T-cell (primary cell): ENCODE data around the gene TYRO3. TPM values are rescaled to one million over a fixed set of nuclear protein-coding genes. Genes with fewer than 3 reads are reported as not detected.
"Not testable (repeated sequence)": the region's sequence is repeated elsewhere in the genome, so short reads cannot be mapped to it uniquely, and the experiment has no call there.

ENCODE experiments used
- ATAC-seq, 4 experiments: fragments of 200-7000 bp in 3 of 4; fragments of 150-1000 bp in 1 of 4; cut with Tn5 transposase; replicated peaks in 1 of 4; 1 replicate in 3 of 4; 2 replicates in 1 of 4; pipeline ENCODE4 v1.10.0; 2021; ENCODE audit warnings: moderate library complexity in 3 of 4, mild to moderate bottlenecking in 2 of 4, moderate number of reproducible peaks in 1 of 4
- CTCF ChIA-PET, 2 donors: fragments of 300-600 bp; sonication (Branson Sonifier 250); formaldehyde crosslinking; loops; one replicate each; lab custom pipeline; 2022; ENCODE audit warnings: antibody characterized with exemption in 2 of 2; lab: Charles Lee
- POLR2A ChIA-PET, 2 donors: fragments of 300-600 bp; sonication (Branson Sonifier 250); formaldehyde crosslinking; loops; one replicate each; lab custom pipeline; 2022; ENCODE audit warnings: antibody characterized with exemption in 2 of 2; lab: Charles Lee
- DNase-seq, 35 experiments: peaks; one replicate each; pipeline versions ENCODE4 v3.0.0 to v3.0.0-alpha.2; 2013 to 2023
- H3K27ac ChIP-seq: one replicate; pipeline ENCODE4 v1.5.1; 2013; ENCODE audit warnings: low read length
- H3K27me3 ChIP-seq, 2 experiments: replicated peaks in 1 of 2; 1 replicate in 1 of 2; 2 replicates in 1 of 2; pipeline versions ENCODE4 v1.6.1 to v1.7.0; 2013; ENCODE audit warnings: low read length in 1 of 2, mixed read lengths in 1 of 2; ENCODE audit not compliant: control insufficient read depth in 2 of 2, insufficient read depth in 2 of 2; ENCODE audit errors: extremely low read depth in 1 of 2
- H3K36me3 ChIP-seq, 2 donors: 1 replicate in 1 of 2; 2 replicates in 1 of 2; pipeline versions ENCODE4 v1.6.1 to v1.7.0; 2013; ENCODE audit warnings: low read length in 1 of 2; ENCODE audit not compliant: control insufficient read depth in 2 of 2, insufficient read depth in 1 of 2; ENCODE audit errors: extremely low read depth in 1 of 2
- H3K4me1 ChIP-seq, 2 experiments: 1 replicate in 1 of 2; 2 replicates in 1 of 2; pipeline versions ENCODE4 v1.6.1 to v1.7.0; 2013; ENCODE audit warnings: low read length in 2 of 2, mixed read lengths in 1 of 2; ENCODE audit not compliant: insufficient read depth in 2 of 2, control insufficient read depth in 1 of 2; ENCODE audit errors: extremely low read depth in 1 of 2
- H3K4me3 ChIP-seq, 2 donors: 1 replicate in 1 of 2; 2 replicates in 1 of 2; pipeline versions ENCODE4 v1.5.1 to v1.7.0; 2013; ENCODE audit warnings: mild to moderate bottlenecking in 2 of 2, low read length in 1 of 2, moderate library complexity in 1 of 2; ENCODE audit not compliant: control insufficient read depth in 1 of 2; ENCODE audit errors: extremely low read depth in 1 of 2
- H3K9me3 ChIP-seq: 2 replicates; pipeline ENCODE4 v1.7.0; 2013
- H3K27ac Mint-ChIP-seq, 2 donors: one replicate each; pipeline ENCODE4 v1.8.0; 2020 to 2021; ENCODE audit warnings: mild to moderate bottlenecking in 2 of 2, mixed read lengths in 2 of 2
- H3K27me3 Mint-ChIP-seq, 2 donors: one replicate each; pipeline ENCODE4 v1.8.0; 2021 to 2022; ENCODE audit warnings: mixed read lengths in 2 of 2
- H3K36me3 Mint-ChIP-seq: one replicate; pipeline ENCODE4 v1.8.0; 2021; ENCODE audit warnings: mixed read lengths
- H3K4me1 Mint-ChIP-seq, 3 donors: one replicate each; pipeline ENCODE4 v1.8.0; 2020 to 2022; ENCODE audit warnings: mixed read lengths in 3 of 3, mild to moderate bottlenecking in 1 of 3
- H3K4me3 Mint-ChIP-seq, 3 donors: one replicate each; pipeline ENCODE4 v1.8.0; 2020 to 2022; ENCODE audit warnings: mild to moderate bottlenecking in 3 of 3, mixed read lengths in 3 of 3, moderate library complexity in 3 of 3
- H3K9me3 Mint-ChIP-seq, 3 donors: one replicate each; pipeline ENCODE4 v1.8.0; 2020 to 2022; ENCODE audit warnings: mixed read lengths in 3 of 3
- WGBS: methylation state at CpG from one replicate; pipeline ENCODE4 v1.1.5; 2013; ENCODE audit warnings: missing lambda C conversion rate; ENCODE audit not compliant: insufficient coverage; 5-methylcytosine and 5-hydroxymethylcytosine counted together
- total RNA-seq, 35 experiments: library from RNA in 6 of 35; stranded (reverse) in 6 of 35; fragments of 120-200 nt in 1 of 35; gene quantifications; one replicate each; pipeline versions ENCODE4 v1.2.1 to v1.2.4 and lab custom pipeline; 2013 to 2026

TYRO3 gene
- total RNA-seq, 5 donors from 2014 or later (not counting 1 experiment from before 2014, with no cell fraction given) = 0.62 to 1.5 (median 0.78) TPM; not detected in 1

- CTCF ChIA-PET = no interaction called here
- Histone ChIP-seq H3K9me3 (no peaks in the 10 kb centered on the region), H3K36me3 (no peaks in the 10 kb centered on the region), H3K4me1 (no peaks in the 10 kb centered on the region), H3K27ac (no peak overlapping the region), H3K27me3 (peaks cover 0 to 18% of the 10 kb centered on the region in 2 experiments), H3K4me3 (no peak overlapping the region)
- WGBS = 100% methylated on average over 1 of the region's 4 CpGs
- H3K4me3 Mint-ChIP-seq = no peak overlapping the region
- H3K4me1 Mint-ChIP-seq = no peaks in the 10 kb centered on the region
- ATAC-seq = no peak
- no peak overlapping the region for H3K27ac Mint-ChIP-seq
- POLR2A ChIA-PET = no interaction called here
- H3K9me3 Mint-ChIP-seq = no peaks in the 10 kb centered on the region
- no peaks in the 10 kb centered on the region for H3K36me3 Mint-ChIP-seq
- no peaks in the 10 kb centered on the region for H3K27me3 Mint-ChIP-seq
- no peak for DNase-seq
These were observed 8.8 kb downstream of the TYRO3 start for GRCh38 chr15:41567862-41568261.

DNA sequence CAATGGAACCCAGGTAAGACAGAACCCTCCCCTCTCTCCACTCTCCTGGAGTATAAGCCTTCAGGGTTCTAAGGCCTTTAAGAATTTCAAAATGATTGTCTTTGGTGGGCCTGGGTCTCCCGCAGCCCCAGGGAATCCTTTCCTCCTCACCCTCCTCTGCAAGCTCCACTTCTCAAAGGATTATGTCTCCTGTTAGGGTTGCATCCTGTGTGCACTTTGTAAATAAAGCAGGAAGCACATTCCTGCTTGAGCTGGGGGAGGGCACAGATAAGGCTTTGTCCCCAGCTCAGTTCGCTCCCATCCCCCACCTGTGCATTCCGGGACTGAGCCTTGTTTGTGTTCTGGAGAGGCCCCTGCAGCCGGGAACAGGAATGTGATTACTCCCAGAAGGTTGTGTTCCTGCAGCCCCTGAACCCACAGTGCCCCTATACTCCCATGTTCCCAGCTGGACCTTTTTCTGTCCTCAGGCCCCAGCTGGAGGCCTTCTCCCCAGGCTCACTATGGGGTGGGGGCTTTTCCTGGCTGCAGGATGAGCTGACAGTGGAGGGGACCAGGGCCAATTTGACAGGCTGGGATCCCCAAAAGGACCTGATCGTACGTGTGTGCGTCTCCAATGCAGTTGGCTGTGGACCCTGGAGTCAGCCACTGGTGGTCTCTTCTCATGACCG, 9.5 kb downstream of the TYRO3 start:
- no peaks in the 10 kb centered on the region for H3K4me1 ChIP-seq
- Mint-ChIP-seq H3K4me3 (no peak overlapping the region), H3K36me3 (no peaks in the 10 kb centered on the region), H3K9me3 (no peaks in the 10 kb centered on the region), H3K27ac (no peak overlapping the region), H3K4me1 (no peaks in the 10 kb centered on the region), H3K27me3 (no peaks in the 10 kb centered on the region)
- 85% methylated on average over 7 of the region's 8 CpGs for WGBS
- H3K36me3 ChIP-seq = no peaks in the 10 kb centered on the region
- peaks cover 0 to 15% of the 10 kb centered on the region in 2 experiments for H3K27me3 ChIP-seq
- POLR2A ChIA-PET = no interaction called here
- ATAC-seq = no peak
- CTCF ChIA-PET = interaction anchor here in 1 of 2 donors (0.5 to 0.7 kb wide), 2 partner anchors 11 to 239 kb away, joined by 3 to 7 read pairs; no protein-coding TSS in a partner anchor
- no peak for DNase-seq
- no peaks in the 10 kb centered on the region for H3K9me3 ChIP-seq
- no peak overlapping the region for H3K27ac ChIP-seq
- no peak overlapping the region for H3K4me3 ChIP-seq

GRCh38 chr15:41569232-41569631, 10.2 kb downstream of the TYRO3 start:
- DNase-seq, H3K4me3 ChIP-seq, H3K4me1 Mint-ChIP-seq, H3K27me3 Mint-ChIP-seq, H3K36me3 Mint-ChIP-seq, H3K4me3 Mint-ChIP-seq, ATAC-seq, H3K36me3 ChIP-seq, H3K9me3 Mint-ChIP-seq, H3K27ac Mint-ChIP-seq, POLR2A ChIA-PET, H3K4me1 ChIP-seq, H3K9me3 ChIP-seq, H3K27ac ChIP-seq: not testable (repeated sequence)
- no CpG with 5 or more reads among the region's 1 CpG for WGBS
- CTCF ChIA-PET = interaction anchor here (0.5 to 0.7 kb wide), 3 partner anchors 10 to 240 kb away, joined by 3 to 7 read pairs (median 4); no protein-coding TSS in a partner anchor
- H3K27me3 ChIP-seq = peaks cover 0 to 12% of the 10 kb centered on the region in 2 experiments

GRCh38 chr15:41570764-41571163, 11.8 kb downstream of the TYRO3 start:
- no peak for DNase-seq
- H3K9me3 ChIP-seq = no peaks in the 10 kb centered on the region
- Mint-ChIP-seq H3K27me3 (no peaks in the 10 kb centered on the region), H3K4me1 (no peaks in the 10 kb centered on the region), H3K36me3 (no peaks in the 10 kb centered on the region), H3K27ac (no peak overlapping the region), H3K4me3 (no peak overlapping the region), H3K9me3 (no peaks in the 10 kb centered on the region)
- no peak overlapping the region for H3K27ac ChIP-seq
- no peaks in the 10 kb centered on the region for H3K4me1 ChIP-seq
- ATAC-seq = no peak
- peaks cover 0 to 10% of the 10 kb centered on the region in 2 experiments for H3K27me3 ChIP-seq
- WGBS = 100% methylated on average over 3 of the region's 3 CpGs
- CTCF ChIA-PET = interaction anchor here in 1 of 2 donors (0.6 kb wide), 1 partner anchor 364 kb away, joined by 4 read pairs; no protein-coding TSS in a partner anchor
- POLR2A ChIA-PET = no interaction called here
- no peak overlapping the region for H3K4me3 ChIP-seq
- H3K36me3 ChIP-seq = no peaks in the 10 kb centered on the region

DNA sequence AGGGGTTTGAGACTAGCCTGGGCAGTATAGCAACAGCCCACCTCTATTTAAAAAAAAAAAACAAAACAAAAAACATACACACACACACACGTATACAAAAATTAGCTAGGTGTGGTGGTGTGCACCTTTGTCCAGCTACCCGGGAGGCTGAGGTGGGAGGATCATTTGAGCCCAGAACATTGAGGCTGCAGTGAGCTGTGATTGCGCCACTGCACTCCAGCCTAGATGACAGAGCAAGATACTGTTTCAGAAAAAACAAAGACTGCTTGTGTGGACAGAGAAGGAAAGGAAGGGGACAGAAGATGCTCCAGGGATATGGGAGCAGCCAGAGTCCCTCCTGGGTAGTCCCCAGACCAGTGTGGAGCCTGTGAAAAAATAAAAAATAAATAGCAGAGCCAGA, 12.9 kb downstream of the TYRO3 start:
- CTCF ChIA-PET = interaction anchor here in 1 of 2 donors (0.8 kb wide), 1 partner anchor 12 kb away, joined by 5 read pairs; no protein-coding TSS in a partner anchor
- DNase-seq (no peak), ATAC-seq (no peak)
- no peaks in the 10 kb centered on the region for H3K9me3 Mint-ChIP-seq
- no peaks in the 10 kb centered on the region for H3K4me1 Mint-ChIP-seq
- 100% methylated on average over 2 of the region's 3 CpGs for WGBS
- H3K4me1 ChIP-seq = no peaks in the 10 kb centered on the region
- no peak overlapping the region for H3K4me3 Mint-ChIP-seq
- no peak overlapping the region for H3K4me3 ChIP-seq
- H3K27me3 Mint-ChIP-seq = no peaks in the 10 kb centered on the region
- H3K36me3 ChIP-seq = no peaks in the 10 kb centered on the region
- H3K27ac Mint-ChIP-seq = no peak overlapping the region
- no peak overlapping the region for H3K27ac ChIP-seq
- peaks cover 0 to 10% of the 10 kb centered on the region in 2 experiments for H3K27me3 ChIP-seq
- POLR2A ChIA-PET = interaction anchor here in 1 of 2 donors (0.6 kb wide), 1 partner anchor 14 kb away, joined by 3 read pairs; no protein-coding TSS in a partner anchor
- no peaks in the 10 kb centered on the region for H3K36me3 Mint-ChIP-seq
- H3K9me3 ChIP-seq = no peaks in the 10 kb centered on the region

DNA sequence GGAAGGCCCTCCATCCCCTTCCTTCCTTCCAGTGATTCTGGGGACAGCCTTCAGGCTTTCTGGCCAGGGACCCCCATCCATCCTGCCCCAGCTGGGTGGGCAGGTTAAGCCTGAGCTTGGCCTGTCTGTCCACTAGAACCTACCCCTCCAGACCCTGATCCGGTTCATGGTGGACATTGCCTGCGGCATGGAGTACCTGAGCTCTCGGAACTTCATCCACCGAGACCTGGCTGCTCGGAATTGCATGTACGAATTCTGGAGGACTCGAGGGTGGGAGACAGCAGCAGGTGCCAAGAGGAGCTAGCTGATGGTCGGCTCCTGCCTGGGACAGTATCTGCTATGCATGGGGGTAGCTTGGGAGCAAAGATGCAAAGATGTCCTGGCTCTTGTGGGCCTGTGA, 13.9 kb downstream of the TYRO3 start:
- no peak overlapping the region for H3K27ac Mint-ChIP-seq
- no peaks in the 10 kb centered on the region for H3K27me3 Mint-ChIP-seq
- H3K9me3 ChIP-seq = no peaks in the 10 kb centered on the region
- no peak for DNase-seq
- no peak overlapping the region for H3K27ac ChIP-seq
- no peaks in the 10 kb centered on the region for H3K4me1 Mint-ChIP-seq
- CTCF ChIA-PET = interaction anchor here in 1 of 2 donors (0.6 to 0.8 kb wide), 2 partner anchors 12 to 174 kb away, joined by 4 to 5 read pairs; no protein-coding TSS in a partner anchor
- no peaks in the 10 kb centered on the region for H3K4me1 ChIP-seq
- H3K4me3 Mint-ChIP-seq = no peak overlapping the region
- WGBS = 96% methylated on average over 8 of the region's 8 CpGs
- no peaks in the 10 kb centered on the region for H3K36me3 Mint-ChIP-seq
- ATAC-seq = no peak
- no peaks in the 10 kb centered on the region for H3K9me3 Mint-ChIP-seq
- POLR2A ChIA-PET = no interaction called here
- peaks cover 0 to 10% of the 10 kb centered on the region in 2 experiments for H3K27me3 ChIP-seq
- H3K4me3 ChIP-seq = no peak overlapping the region
- H3K36me3 ChIP-seq = no peaks in the 10 kb centered on the region
